GM10248 (cell line): ENCODE measurements around the gene UBE2F.

Source experiments
- CTCF ChIA-PET: fragments of 300-600 bp; sonication (Branson Sonifier 250); formaldehyde crosslinking; extraction: SDS; loops from one replicate; lab custom pipeline; 2021; ENCODE audit warnings: antibody characterized with exemption; lab: Yijun Ruan, JAX
- POLR2A ChIA-PET: fragments of 350-650 bp; sonication (Branson Sonifier 250); formaldehyde crosslinking; extraction: SDS; loops from one replicate; lab custom pipeline; 2020; ENCODE audit warnings: antibody characterized with exemption; lab: Yijun Ruan, JAX
- DNase-seq: peaks from one replicate; pipeline ENCODE4 v3.0.0; 2012; ENCODE audit errors: extremely low spot score
- TF ChIP-seq, protein P1 (sequence below): IDR thresholded peaks from 2 replicates; pipeline ENCODE4 v1.5.1; 2012; ENCODE audit warnings: mild to moderate bottlenecking, low read depth; ENCODE audit errors: extremely low read depth, missing control alignments, control extremely low read depth

UBE2F gene

DNA sequence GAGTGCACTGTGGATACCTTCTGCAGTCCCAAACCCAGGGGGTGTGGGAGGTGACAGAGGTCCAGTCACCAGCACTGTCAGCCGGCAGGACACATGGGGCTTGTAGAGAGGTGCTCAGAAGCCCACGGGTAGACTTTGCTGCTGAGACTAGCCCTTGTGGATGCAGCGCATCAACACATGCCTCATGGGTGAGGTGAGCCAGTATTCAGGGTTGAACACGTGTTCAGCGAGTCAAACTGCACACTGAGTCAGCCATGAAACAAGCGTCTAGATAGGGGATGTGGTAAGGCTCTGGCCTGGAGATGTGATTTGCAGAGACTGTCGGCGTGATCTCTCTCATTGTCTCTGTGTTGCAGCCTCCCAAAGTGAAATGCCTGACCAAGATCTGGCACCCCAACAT, 58.2 kb downstream of the UBE2F start:
- ChIA-PET POLR2A (no interaction called here), CTCF (no interaction called here)
- DNase-seq = no peak
- TF ChIP-seq, protein P1, sequence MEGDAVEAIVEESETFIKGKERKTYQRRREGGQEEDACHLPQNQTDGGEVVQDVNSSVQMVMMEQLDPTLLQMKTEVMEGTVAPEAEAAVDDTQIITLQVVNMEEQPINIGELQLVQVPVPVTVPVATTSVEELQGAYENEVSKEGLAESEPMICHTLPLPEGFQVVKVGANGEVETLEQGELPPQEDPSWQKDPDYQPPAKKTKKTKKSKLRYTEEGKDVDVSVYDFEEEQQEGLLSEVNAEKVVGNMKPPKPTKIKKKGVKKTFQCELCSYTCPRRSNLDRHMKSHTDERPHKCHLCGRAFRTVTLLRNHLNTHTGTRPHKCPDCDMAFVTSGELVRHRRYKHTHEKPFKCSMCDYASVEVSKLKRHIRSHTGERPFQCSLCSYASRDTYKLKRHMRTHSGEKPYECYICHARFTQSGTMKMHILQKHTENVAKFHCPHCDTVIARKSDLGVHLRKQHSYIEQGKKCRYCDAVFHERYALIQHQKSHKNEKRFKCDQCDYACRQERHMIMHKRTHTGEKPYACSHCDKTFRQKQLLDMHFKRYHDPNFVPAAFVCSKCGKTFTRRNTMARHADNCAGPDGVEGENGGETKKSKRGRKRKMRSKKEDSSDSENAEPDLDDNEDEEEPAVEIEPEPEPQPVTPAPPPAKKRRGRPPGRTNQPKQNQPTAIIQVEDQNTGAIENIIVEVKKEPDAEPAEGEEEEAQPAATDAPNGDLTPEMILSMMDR = no peak

DNA sequence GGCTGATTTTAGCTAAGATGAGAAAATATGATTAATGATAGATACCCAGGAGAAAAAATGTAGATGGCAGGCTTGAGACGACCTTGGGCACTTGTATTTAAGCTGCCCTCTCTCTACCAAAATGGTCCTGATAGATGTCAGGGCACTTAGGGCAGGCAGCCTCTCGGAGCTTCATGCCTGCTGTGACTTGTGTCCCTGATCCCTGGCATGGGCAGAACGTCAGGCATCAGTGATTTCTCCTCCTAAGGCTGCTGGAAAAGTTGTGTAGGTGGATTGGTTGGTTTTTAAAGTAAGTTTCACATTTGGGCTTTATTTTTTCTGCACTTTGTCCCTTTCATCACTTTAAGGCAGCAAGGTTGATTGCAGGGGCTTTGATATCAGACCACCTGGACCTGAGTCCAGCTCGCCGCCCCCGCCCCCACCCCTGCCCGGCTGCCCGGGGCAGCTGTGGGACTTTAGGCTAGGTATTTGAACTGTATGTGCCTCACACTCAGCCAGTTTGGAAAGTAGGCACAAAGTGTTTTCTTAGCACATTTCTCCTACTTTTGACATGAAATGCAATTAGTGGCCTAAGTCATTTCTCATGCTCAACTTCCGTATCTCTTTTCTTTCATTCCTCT, 59.0 kb downstream of the UBE2F start:
- TF ChIP-seq, protein P1 = no peak
- POLR2A ChIA-PET = no interaction called here
- no peak for DNase-seq
- CTCF ChIA-PET = no interaction called here

DNA sequence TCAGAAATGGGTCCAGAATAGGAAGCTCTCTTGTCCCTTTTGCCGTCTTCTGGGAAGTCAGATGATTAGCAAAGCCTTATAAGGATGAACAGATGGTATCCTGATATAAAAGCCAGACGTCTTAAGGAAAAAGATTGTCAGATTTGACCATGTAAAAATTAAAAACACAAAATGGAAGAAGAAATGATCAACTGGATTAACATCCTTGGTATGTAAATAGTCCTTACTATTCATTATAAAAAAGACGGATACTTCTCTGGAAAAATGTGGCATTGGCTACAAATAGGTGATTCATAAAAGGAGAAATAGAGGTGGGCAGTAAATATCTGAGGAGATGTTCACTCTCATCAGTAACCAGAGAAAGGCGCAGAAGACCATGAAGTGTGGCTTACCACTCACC, 60.2 kb downstream of the UBE2F start:
- CTCF ChIA-PET = no interaction called here
- DNase-seq = no peak
- TF ChIP-seq, protein P1 = no peak
- POLR2A ChIA-PET = no interaction called here

DNA sequence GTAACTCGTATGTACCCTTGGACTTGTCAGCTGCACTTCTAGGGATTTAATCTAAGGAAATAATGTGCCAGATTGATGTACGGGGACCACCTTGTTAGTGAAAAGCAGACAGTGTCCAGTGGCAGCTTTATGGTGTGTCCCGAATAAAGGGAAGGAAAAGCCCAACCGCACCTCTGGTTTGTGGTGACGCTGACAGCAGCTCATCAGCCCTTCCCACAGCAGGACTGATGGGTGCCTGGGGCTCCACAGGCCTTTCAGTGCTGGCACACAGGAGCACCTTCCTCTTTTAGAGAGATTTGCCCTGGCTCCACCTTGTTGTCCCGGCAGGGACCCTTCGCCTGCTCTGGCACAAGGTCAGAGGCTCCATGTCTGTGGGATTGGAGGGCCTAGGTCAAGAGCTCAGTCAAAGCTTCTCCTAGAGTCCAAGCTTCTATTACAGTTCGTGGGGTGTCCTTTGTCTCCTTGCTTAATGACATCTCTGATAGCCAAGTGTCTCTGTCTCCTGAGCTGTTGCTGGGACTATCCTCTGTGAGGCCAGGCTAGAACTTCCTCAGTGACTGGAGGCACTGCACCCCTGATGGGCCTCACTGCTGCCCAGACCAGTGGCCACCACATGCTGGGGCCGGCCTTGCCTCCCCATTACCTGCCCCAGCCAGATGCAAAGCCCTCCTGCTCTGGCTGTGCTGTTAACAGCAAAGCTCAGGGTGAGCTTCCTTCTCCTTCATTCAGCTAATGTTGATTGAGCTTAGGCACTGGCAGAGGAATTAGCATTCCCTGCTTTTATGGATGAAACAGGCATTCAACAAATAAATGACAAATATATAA, 61.0 kb downstream of the UBE2F start:
- TF ChIP-seq, protein P1 = no peak
- ChIA-PET POLR2A (interaction anchor here (0.6 kb wide), 1 partner anchor 235 kb away, joined by 6 read pairs; no protein-coding TSS in a partner anchor), CTCF (interaction anchor here (0.8 to 1.1 kb wide), 2 partner anchors 9 to 12 kb away, joined by 3 read pairs; no protein-coding TSS in a partner anchor)
- DNase-seq = no peak

DNA sequence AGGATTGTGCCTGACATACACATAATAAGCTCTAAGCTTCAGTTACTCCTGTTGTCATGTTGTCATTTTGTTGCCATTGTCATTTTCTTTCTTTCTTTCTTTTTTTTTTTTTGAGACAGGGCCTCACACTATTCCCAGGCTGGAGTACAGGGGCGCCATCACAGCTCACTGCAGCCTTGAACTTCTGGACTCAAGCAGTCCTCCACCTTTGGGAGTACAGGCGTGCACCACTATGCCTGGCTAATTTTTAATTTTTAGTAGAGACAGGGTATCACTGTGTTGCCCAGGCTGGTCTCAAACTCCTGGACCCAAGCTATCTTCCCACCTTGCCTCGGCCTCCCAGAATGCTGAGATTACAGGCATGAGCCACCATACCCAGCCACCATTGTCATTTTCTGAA, 63.0 kb downstream of the UBE2F start:
- ChIA-PET CTCF (interaction anchor here (0.7 to 1.2 kb wide), 2 partner anchors 20 to 119 kb away, joined by 3 read pairs; no protein-coding TSS in a partner anchor), POLR2A (no interaction called here)
- no peak for DNase-seq
- TF ChIP-seq, protein P1 = no peak

DNA sequence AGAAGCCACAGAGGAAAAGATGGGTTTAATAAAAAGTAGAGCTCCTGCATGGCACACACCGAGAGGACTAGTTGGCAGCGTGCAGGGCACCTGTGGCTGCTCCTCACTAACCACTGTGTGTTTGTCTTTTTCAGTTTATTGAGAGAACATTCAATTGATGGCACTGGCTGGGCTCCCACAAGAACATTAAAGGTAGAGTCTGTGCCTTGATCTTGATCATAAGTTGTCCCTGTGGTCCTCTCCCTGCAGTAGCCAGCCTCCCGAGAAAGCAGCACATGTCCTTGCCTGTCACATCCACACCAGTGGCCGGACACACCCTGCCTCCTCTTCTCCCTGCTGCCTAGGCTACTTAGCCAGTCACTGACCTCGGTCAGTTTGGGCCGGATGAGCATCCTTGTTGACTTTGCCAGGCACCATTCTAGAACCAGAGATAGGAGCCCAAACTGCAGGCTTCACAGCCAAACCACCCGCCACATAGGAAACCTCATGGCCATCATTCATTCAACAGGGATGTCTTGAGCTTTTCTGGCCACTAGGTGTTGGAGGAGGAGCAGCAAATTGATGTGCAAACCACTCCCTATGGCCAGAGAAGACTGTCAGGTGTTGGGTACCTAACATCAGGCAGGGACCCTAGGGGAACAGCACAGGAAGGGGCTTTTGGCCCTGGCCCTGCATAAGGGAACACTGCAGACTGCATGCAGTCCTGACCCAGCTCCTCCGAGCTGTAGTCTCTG, 63.8 kb downstream of the UBE2F start:
- ChIA-PET CTCF (interaction anchor here (1.2 kb wide), 1 partner anchor 21 kb away, joined by 3 read pairs; no protein-coding TSS in a partner anchor), POLR2A (no interaction called here)
- DNase-seq = no peak
- TF ChIP-seq, protein P1 = no peak
